ENCODE data around the gene LRP2.

The LRP2 gene

GRCh38 chr2:169172151-169172735 lies 190.1 kb downstream of the LRP2 start:
- no peak overlapping the region for H3K27ac ChIP-seq
- no peaks in the 10 kb centered on the region for H3K36me3 ChIP-seq (replicated peaks)
- DNase-seq, result no peak
- no peak overlapping the region for H3K4me3 ChIP-seq (ENCODE audit: low read depth, low read length)
- TF ChIP-seq CTCF (IDR thresholded peaks at IDR 0.05; ENCODE audit: low read depth, low read length, missing control alignments), result no peak
- in situ Hi-C loops (cut with HindIII; ENCODE audit: low pct_ligation_motif_present, low sequenced_read_pairs), result no loop called here
- H3K27me3 ChIP-seq (replicated peaks), result no peaks in the 10 kb centered on the region

GRCh38 chr2:169165791-169166190 lies 196.5 kb downstream of the LRP2 start:
- in situ Hi-C loops (cut with HindIII; ENCODE audit: low pct_ligation_motif_present, low sequenced_read_pairs), result no loop called here
- no peak for TF ChIP-seq CTCF (IDR thresholded peaks at IDR 0.05; ENCODE audit: low read depth, low read length, missing control alignments)
- H3K36me3 ChIP-seq (replicated peaks), result no peaks in the 10 kb centered on the region

DNA sequence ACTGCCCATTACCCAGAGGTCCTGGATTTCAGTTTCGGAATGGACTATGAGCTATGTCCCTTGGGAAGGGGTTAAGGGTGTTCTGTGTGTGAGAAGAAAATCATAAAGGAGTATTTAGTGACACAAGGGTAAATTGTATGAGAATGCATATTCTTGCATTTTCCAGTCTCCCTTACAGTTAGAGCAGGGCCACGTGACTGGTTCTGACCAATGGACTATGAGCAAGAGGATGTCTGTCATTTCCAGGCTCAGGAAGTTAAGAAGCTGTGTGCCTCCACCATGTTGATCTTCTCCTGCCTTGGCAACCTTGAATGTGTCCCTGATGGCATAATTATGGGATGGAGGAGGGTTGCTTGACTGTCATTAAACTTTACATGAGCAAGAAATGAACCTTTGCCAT lies 198.0 kb downstream of the LRP2 start:
- Histone ChIP-seq H3K27me3 (replicated peaks) (no peaks in the 10 kb centered on the region), H3K27ac (no peak overlapping the region), H3K4me3 (ENCODE audit: low read depth, low read length) (no peak overlapping the region), H3K36me3 (replicated peaks) (no peaks in the 10 kb centered on the region)
- no peak for DNase-seq
- no peak for TF ChIP-seq CTCF (IDR thresholded peaks at IDR 0.05; ENCODE audit: low read depth, low read length, missing control alignments)
- in situ Hi-C loops (cut with HindIII; ENCODE audit: low pct_ligation_motif_present, low sequenced_read_pairs), result no loop called here

More at GRCh38 chr2:169165791-169166190, 196.5 kb downstream of the LRP2 start:
- no peak for DNase-seq
- Histone ChIP-seq H3K27ac (no peak overlapping the region), H3K27me3 (replicated peaks) (no peaks in the 10 kb centered on the region), H3K4me3 (ENCODE audit: low read depth, low read length) (no peak overlapping the region)

GRCh38 chr2:169162613-169163012 lies 199.7 kb downstream of the LRP2 start:
- in situ Hi-C loops (cut with HindIII; ENCODE audit: low pct_ligation_motif_present, low sequenced_read_pairs), result no loop called here
- Histone ChIP-seq H3K27ac (no peak overlapping the region), H3K27me3 (replicated peaks) (no peaks in the 10 kb centered on the region), H3K36me3 (replicated peaks) (no peaks in the 10 kb centered on the region), H3K4me3 (ENCODE audit: low read depth, low read length) (no peak overlapping the region)
- DNase-seq, result no peak
- TF ChIP-seq CTCF (IDR thresholded peaks at IDR 0.05; ENCODE audit: low read depth, low read length, missing control alignments), result no peak

GRCh38 chr2:169160926-169161481 lies 201.3 kb downstream of the LRP2 start:
- no peak for TF ChIP-seq CTCF (IDR thresholded peaks at IDR 0.05; ENCODE audit: low read depth, low read length, missing control alignments)
- no peaks in the 10 kb centered on the region for H3K27me3 ChIP-seq (replicated peaks)
- no peak for DNase-seq
- no peak overlapping the region for H3K4me3 ChIP-seq (ENCODE audit: low read depth, low read length)
- in situ Hi-C loops (cut with HindIII; ENCODE audit: low pct_ligation_motif_present, low sequenced_read_pairs), result no loop called here
- H3K27ac ChIP-seq, result no peak overlapping the region
- no peaks in the 10 kb centered on the region for H3K36me3 ChIP-seq (replicated peaks)

DNA sequence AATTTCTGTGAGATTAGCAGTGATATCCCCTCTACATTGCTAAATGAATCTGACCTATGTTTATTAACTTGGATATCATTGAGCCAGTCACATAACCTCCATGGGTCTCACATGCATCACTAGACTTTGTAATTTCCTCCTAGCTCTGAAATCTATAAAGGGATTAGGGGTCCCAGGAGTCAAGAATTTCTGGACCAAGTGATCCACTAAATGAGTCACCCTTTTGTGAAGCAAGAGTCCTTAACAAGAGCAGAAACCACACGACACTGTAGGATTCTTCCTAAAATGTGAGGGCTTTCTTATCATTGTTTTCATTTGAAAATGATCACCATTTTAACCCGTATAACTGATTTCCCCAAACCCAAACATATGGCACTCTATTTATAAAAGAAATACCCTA lies 202.6 kb downstream of the LRP2 start:
- DNase-seq, result no peak
- Histone ChIP-seq H3K4me3 (ENCODE audit: low read depth, low read length) (no peak overlapping the region), H3K27me3 (replicated peaks) (no peaks in the 10 kb centered on the region), H3K36me3 (replicated peaks) (no peaks in the 10 kb centered on the region), H3K27ac (no peak overlapping the region)
- TF ChIP-seq CTCF (IDR thresholded peaks at IDR 0.05; ENCODE audit: low read depth, low read length, missing control alignments), result no peak
- in situ Hi-C loops (cut with HindIII; ENCODE audit: low pct_ligation_motif_present, low sequenced_read_pairs), result no loop called here
